HepG2 (cell line): ENCODE data around the gene CKS1B. TPM values are rescaled to one million over a fixed set of nuclear protein-coding genes. Genes with fewer than 3 reads are reported as not detected.

Experiments
- AKNA ChIP-seq: sonication (generic); formaldehyde crosslinking; IDR thresholded peaks from 2 replicates; pipeline ENCODE4 v1.4.0; 2020; ENCODE audit warnings: missing genetic modification reagents, borderline replicate concordance
- DMAP1 ChIP-seq: IDR thresholded peaks from 2 replicates; pipeline ENCODE4 v1.6.1; 2016
- DR1 ChIP-seq: sonication (generic); formaldehyde crosslinking; IDR thresholded peaks from 2 replicates; pipeline ENCODE4 v1.8.0; 2021; ENCODE audit warnings: mild to moderate bottlenecking, missing genetic modification reagents, inconsistent platforms
- FOXP4 ChIP-seq: sonication (generic); formaldehyde crosslinking; IDR thresholded peaks from 2 replicates; pipeline ENCODE4 v1.4.0; 2020; ENCODE audit warnings: missing genetic modification reagents
- HDAC2 ChIP-seq: sonication (generic); formaldehyde crosslinking; IDR thresholded peaks from 2 replicates; pipeline ENCODE4 v1.4.0; 2020; ENCODE audit warnings: missing genetic modification reagents
- KAT7 ChIP-seq: IDR thresholded peaks from 2 replicates; pipeline ENCODE4 v1.6.1; 2018; ENCODE audit warnings: borderline replicate concordance, missing compliant biosample characterization
- MEF2D ChIP-seq: sonication (generic); formaldehyde crosslinking; IDR thresholded peaks from 2 replicates; pipeline ENCODE4 v1.5.1; 2020; ENCODE audit warnings: mild to moderate bottlenecking, missing genetic modification reagents
- ONECUT2 ChIP-seq: sonication (generic); formaldehyde crosslinking; IDR thresholded peaks from 2 replicates; pipeline ENCODE4 v1.4.0; 2020; ENCODE audit warnings: missing genetic modification reagents
- SAFB2 ChIP-seq: sonication (generic); formaldehyde crosslinking; IDR thresholded peaks from 2 replicates; pipeline ENCODE4 v1.5.1; 2020; ENCODE audit warnings: missing genetic modification reagents, low read depth, mild to moderate bottlenecking, borderline replicate concordance
- SMAD9 ChIP-seq: sonication (generic); formaldehyde crosslinking; IDR thresholded peaks from 2 replicates; pipeline ENCODE4 v1.5.1; 2020; ENCODE audit warnings: mild to moderate bottlenecking, missing genetic modification reagents
- WIZ ChIP-seq: sonication (generic); formaldehyde crosslinking; IDR thresholded peaks from 2 replicates; pipeline ENCODE4 v1.5.1; 2020; ENCODE audit warnings: mild to moderate bottlenecking, missing genetic modification reagents
- ZNF253 ChIP-seq: sonication (generic); formaldehyde crosslinking; IDR thresholded peaks from 2 replicates; pipeline ENCODE4 v1.8.0; 2022; ENCODE audit warnings: mild to moderate bottlenecking, missing genetic modification reagents, borderline replicate concordance
- ZNF280D ChIP-seq: sonication (generic); formaldehyde crosslinking; IDR thresholded peaks from 2 replicates; pipeline ENCODE4 v1.5.1; 2020; ENCODE audit warnings: mild to moderate bottlenecking, missing genetic modification reagents
- ZNF33A ChIP-seq: sonication (generic); formaldehyde crosslinking; IDR thresholded peaks from 2 replicates; pipeline ENCODE4 v1.5.1; 2020; ENCODE audit warnings: missing genetic modification reagents, mild to moderate bottlenecking, moderate library complexity, borderline replicate concordance
- ZNF44 ChIP-seq: sonication (generic); formaldehyde crosslinking; IDR thresholded peaks from 2 replicates; pipeline ENCODE4 v1.5.1; 2020; ENCODE audit warnings: mild to moderate bottlenecking, missing genetic modification reagents
- ZNF746 ChIP-seq: sonication (generic); formaldehyde crosslinking; IDR thresholded peaks from 2 replicates; pipeline ENCODE4 v1.8.0; 2022; ENCODE audit warnings: mild to moderate bottlenecking, missing genetic modification reagents
- ZNF891 ChIP-seq: sonication (generic); formaldehyde crosslinking; IDR thresholded peaks from 2 replicates; pipeline ENCODE4 v1.5.0; 2020; ENCODE audit warnings: mild to moderate bottlenecking, missing genetic modification reagents
- polyA plus RNA-seq, 8 experiments: library from polyadenylated mRNA; depleted of rRNA in 3 of 8; stranded (reverse) in 7 of 8; unstranded in 1 of 8; fragments of >200 nt; fragmentation: Illumina TruSeq in 4 of 8; extraction: Trizol in 4 of 8; gene quantifications; 2 replicates each; pipeline versions ENCODE4 v1.2.1 to v1.2.3, GENCODE V29; 2011 to 2016; ENCODE audit warnings: low read depth in 4 of 8, missing spikeins in 1 of 8, mixed read lengths in 1 of 8; ENCODE audit not compliant: insufficient read depth in 1 of 8
- total RNA-seq, 5 experiments: library from RNA; depleted of rRNA; stranded (reverse); fragments of >200 nt; fragmentation: Illumina TruSeq; extraction: Trizol; gene quantifications; 2 replicates each; pipeline ENCODE4 v1.2.3, GENCODE V29; 2016; ENCODE audit warnings: low read depth in 1 of 5

The CKS1B gene
- total and polyA plus RNA-seq, 2 of the 13 experiments (the other 11 are each of a cell fraction or from before 2014, with no cell fraction given): 217 to 222 TPM

- TF ChIP-seq AKNA (CRISPR knock-in tag) (0 out of 2 replicates have a peak, but pooled peaks have one; percentile 66), DR1 (CRISPR knock-in tag) (no peak), FOXP4 (CRISPR knock-in tag) (peak; percentile 53; the same call in 1 of the 2 replicates), KAT7 (peak; percentile 40; the same call in 1 of the 2 replicates), WIZ (no peak; the same call in 1 of the 2 replicates), ZNF891 (CRISPR knock-in tag) (no peak; the same call in 1 of the 2 replicates), ZNF280D (CRISPR knock-in tag) (no peak), DMAP1 (CRISPR knock-in tag) (peak; percentile 50; the same call in 1 of the 2 replicates), SAFB2 (CRISPR knock-in tag) (peak; percentile 91; the same call in 1 of the 2 replicates), ZNF44 (CRISPR knock-in tag) (peak; percentile 62; the same call in 1 of the 2 replicates), ZNF33A (CRISPR knock-in tag) (no peak), SMAD9 (no peak), MEF2D (CRISPR knock-in tag) (no peak), ONECUT2 (CRISPR knock-in tag) (no peak), ZNF746 (peak; percentile 74; the same call in 1 of the 2 replicates), HDAC2 (CRISPR knock-in tag) (no peak), ZNF253 (CRISPR knock-in tag) (no peak)
Observed at GRCh38 chr1:154961207-154962155, 13.0 kb upstream of the CKS1B start, which contains the start of gene PYGO2 (continued).
